ENCODE measurements around the gene MSRB1.

GRCh38 chr16:1895068-1895467, 47.9 kb downstream of the MSRB1 start:
- TF ChIP-seq CTCF (IDR thresholded peaks at IDR 0.05) (no peak), REST (IDR thresholded peaks at IDR 0.05) (no peak), POLR2A (IDR thresholded peaks at IDR 0.05; ENCODE audit: low read length) (no peak), NR3C1 (IDR thresholded peaks at IDR 0.05) (no peak), NFE2L2 (conservative IDR thresholded peaks at IDR 0.05; ENCODE audit: low read length) (no peak), HOXB13 (CRISPR knock-in tag; IDR thresholded peaks at IDR 0.05; ENCODE audit: low read depth) (no peak)
- TF ChIP-seq, protein P1, sequence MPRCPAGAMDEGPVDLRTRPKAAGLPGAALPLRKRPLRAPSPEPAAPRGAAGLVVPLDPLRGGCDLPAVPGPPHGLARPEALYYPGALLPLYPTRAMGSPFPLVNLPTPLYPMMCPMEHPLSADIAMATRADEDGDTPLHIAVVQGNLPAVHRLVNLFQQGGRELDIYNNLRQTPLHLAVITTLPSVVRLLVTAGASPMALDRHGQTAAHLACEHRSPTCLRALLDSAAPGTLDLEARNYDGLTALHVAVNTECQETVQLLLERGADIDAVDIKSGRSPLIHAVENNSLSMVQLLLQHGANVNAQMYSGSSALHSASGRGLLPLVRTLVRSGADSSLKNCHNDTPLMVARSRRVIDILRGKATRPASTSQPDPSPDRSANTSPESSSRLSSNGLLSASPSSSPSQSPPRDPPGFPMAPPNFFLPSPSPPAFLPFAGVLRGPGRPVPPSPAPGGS (IDR thresholded peaks at IDR 0.05): no peak

Measured in A549 (cell line).